Measurements from ENCODE around the gene SOWAHA.

SOWAHA gene

DNA sequence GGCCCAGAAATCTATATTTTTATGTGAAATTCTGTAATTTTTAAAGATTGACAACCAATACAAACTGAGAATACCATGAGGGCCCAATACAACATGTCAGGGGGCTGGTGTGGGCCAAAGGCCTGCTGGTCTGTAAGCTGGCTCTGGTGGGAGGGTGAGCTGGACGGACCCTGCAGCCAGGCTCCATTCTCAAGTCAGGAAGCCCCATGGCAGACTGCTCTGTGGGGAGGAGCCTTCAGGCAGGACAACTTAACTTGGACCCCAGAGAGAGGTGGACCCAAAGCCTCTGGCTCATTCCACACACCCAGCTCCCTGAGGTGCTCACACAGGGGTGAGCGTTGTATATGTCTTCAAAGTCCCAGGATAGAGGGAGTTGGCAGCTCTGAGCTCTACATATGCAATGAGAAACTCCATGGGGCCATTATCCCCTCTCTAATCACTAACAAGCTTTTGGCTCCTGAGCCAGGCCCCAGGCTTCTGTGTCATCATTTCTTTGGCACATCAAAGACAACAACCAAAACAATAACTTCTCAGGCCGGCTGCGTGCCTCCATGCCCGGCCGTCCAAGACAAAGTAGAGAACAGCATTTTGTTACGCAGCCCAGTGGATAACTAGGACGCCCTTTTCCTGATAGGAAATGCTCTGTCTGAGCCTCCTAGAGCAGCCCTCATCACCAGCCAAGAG, 42.5 kb upstream of the SOWAHA start:
- H4K20me1 ChIP-seq (ENCODE audit: insufficient read depth): no peaks in the 10 kb centered on the region
- no peak overlapping the region for H3K4me3 ChIP-seq (IDR thresholded peaks at IDR 0.05; ENCODE audit: insufficient read depth, low read depth, low read length)
- peaks cover 9% of the 10 kb centered on the region for H3K4me1 ChIP-seq (ENCODE audit: low read depth, poor library complexity, severe bottlenecking)
- TF ChIP-seq, protein P1, sequence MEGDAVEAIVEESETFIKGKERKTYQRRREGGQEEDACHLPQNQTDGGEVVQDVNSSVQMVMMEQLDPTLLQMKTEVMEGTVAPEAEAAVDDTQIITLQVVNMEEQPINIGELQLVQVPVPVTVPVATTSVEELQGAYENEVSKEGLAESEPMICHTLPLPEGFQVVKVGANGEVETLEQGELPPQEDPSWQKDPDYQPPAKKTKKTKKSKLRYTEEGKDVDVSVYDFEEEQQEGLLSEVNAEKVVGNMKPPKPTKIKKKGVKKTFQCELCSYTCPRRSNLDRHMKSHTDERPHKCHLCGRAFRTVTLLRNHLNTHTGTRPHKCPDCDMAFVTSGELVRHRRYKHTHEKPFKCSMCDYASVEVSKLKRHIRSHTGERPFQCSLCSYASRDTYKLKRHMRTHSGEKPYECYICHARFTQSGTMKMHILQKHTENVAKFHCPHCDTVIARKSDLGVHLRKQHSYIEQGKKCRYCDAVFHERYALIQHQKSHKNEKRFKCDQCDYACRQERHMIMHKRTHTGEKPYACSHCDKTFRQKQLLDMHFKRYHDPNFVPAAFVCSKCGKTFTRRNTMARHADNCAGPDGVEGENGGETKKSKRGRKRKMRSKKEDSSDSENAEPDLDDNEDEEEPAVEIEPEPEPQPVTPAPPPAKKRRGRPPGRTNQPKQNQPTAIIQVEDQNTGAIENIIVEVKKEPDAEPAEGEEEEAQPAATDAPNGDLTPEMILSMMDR (conservative IDR thresholded peaks at IDR 0.05; ENCODE audit: low read depth, low read length): no peak
- no peak overlapping the region for H3K27ac ChIP-seq
- no peak overlapping the region for H2AFZ ChIP-seq (ENCODE audit: low read depth)
- no peaks in the 10 kb centered on the region for H3K36me3 ChIP-seq (ENCODE audit: insufficient read depth)
- H3K27me3 ChIP-seq (ENCODE audit: insufficient read depth, low read depth): no peaks in the 10 kb centered on the region
- H3K4me2 ChIP-seq: no peak overlapping the region
- no peak overlapping the region for H3K9ac ChIP-seq
- H3K79me2 ChIP-seq (ENCODE audit: insufficient read depth, low read depth): peaks cover 4% of the 10 kb centered on the region; the same call in 1 of the 2 replicates

DNA sequence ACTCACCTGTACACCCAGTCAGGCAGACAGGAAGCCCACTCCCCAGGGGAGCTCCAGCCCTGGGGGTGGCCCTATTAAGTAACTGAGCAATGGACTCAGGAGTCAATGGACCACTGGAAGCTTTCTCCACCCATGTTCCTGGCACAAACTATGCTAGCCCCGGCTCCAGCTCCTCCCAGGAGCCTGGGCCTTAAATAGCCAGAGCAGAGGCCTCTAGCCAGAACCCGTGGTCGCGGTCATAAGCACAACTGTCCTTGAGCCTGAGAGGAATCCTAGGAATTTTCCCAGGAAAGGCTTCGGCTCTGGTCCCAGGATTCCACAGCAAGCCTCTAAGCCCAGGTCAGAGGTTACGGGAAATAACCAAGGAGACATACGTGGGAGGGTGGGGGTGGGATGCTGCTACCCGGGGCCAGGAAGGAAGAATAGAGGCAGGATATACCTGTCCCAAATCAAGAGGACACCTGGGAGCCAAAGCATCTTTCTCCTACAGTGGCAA, 41.6 kb upstream of the SOWAHA start:
- Histone ChIP-seq H2AFZ (ENCODE audit: low read depth) (no peak overlapping the region), H3K36me3 (ENCODE audit: insufficient read depth) (no peaks in the 10 kb centered on the region), H3K4me1 (ENCODE audit: low read depth, poor library complexity, severe bottlenecking) (peaks cover 18% of the 10 kb centered on the region), H4K20me1 (ENCODE audit: insufficient read depth) (no peaks in the 10 kb centered on the region), H3K27me3 (ENCODE audit: insufficient read depth, low read depth) (no peaks in the 10 kb centered on the region), H3K4me2 (no peak overlapping the region), H3K4me3 (IDR thresholded peaks at IDR 0.05; ENCODE audit: insufficient read depth, low read depth, low read length) (no peak overlapping the region), H3K79me2 (ENCODE audit: insufficient read depth, low read depth) (peaks cover 4% of the 10 kb centered on the region; the same call in 1 of the 2 replicates), H3K27ac (no peak overlapping the region), H3K9ac (no peak overlapping the region)
- TF ChIP-seq, protein P1 (conservative IDR thresholded peaks at IDR 0.05; ENCODE audit: low read depth, low read length): no peak

DNA sequence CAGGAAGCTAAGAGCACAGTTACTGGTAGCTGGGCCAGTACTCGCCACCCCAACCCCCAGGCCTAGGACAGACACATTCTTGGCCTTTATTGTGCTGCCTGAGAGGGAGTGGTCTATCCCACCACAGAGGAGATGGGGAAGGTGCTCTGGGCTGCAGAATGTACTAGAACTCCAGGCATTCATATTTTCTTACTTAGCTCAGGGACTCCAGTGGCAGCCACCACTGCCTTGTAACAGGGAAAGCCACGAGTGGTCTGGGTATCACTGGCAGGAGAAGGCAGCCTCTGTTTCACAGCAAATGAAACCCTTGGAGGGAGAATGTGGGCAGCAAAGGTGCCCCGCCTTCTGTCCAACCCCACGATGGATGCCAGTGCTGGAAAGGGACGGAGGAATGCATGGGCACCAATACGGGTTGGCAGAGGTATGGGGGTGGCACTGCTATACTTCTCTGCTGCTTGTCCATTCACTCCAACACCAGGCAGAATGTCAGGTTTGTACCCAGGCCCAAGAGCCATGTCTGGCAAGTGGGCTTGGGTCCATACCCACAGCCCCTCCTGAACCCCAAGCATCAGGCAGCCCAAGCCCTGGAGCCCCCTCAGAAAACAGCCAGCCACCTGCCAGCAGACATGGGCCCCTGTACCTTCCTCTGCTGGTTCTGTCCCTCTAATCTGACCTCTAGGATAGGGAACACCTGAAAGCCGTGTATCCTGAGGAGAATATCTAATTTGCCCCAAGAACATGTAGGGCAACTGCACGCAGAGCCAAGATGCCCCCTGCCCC, 40.6 kb upstream of the SOWAHA start:
- Histone ChIP-seq H3K36me3 (ENCODE audit: insufficient read depth) (no peaks in the 10 kb centered on the region), H3K4me1 (ENCODE audit: low read depth, poor library complexity, severe bottlenecking) (peaks cover 20% of the 10 kb centered on the region), H2AFZ (ENCODE audit: low read depth) (no peak overlapping the region), H3K4me3 (IDR thresholded peaks at IDR 0.05; ENCODE audit: insufficient read depth, low read depth, low read length) (no peak overlapping the region), H3K9ac (no peak overlapping the region), H3K4me2 (no peak overlapping the region), H4K20me1 (ENCODE audit: insufficient read depth) (no peaks in the 10 kb centered on the region), H3K79me2 (ENCODE audit: insufficient read depth, low read depth) (peaks cover 4% of the 10 kb centered on the region; the same call in 1 of the 2 replicates), H3K27ac (no peak overlapping the region), H3K27me3 (ENCODE audit: insufficient read depth, low read depth) (no peaks in the 10 kb centered on the region)
- TF ChIP-seq, protein P1 (conservative IDR thresholded peaks at IDR 0.05; ENCODE audit: low read depth, low read length): no peak

DNA sequence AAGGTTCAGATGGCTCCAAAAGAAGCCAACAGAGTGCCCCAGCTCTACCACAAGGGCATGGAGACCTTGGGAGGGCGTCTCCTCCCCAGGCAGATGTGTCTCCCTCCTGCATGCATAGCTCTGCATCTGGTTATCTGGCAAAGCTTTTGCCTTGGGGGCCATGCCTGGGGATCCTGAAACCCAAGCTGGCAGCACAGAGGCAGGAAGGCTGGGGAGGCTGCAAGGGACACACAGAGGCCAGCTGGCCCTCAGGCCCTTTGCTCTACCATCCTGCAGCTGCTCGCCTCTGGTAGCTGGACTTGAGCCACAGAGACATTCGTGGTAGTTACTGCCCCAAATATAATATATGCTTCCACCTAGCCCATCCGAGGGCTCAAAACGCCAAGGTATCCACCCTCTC, 40.0 kb upstream of the SOWAHA start:
- Histone ChIP-seq H3K79me2 (ENCODE audit: insufficient read depth, low read depth) (peaks cover 4% of the 10 kb centered on the region; the same call in 1 of the 2 replicates), H4K20me1 (ENCODE audit: insufficient read depth) (no peaks in the 10 kb centered on the region), H3K27ac (no peak overlapping the region), H3K36me3 (ENCODE audit: insufficient read depth) (no peaks in the 10 kb centered on the region), H3K9ac (no peak overlapping the region), H3K4me2 (no peak overlapping the region), H3K27me3 (ENCODE audit: insufficient read depth, low read depth) (no peaks in the 10 kb centered on the region), H3K4me1 (ENCODE audit: low read depth, poor library complexity, severe bottlenecking) (peaks cover 24% of the 10 kb centered on the region), H3K4me3 (IDR thresholded peaks at IDR 0.05; ENCODE audit: insufficient read depth, low read depth, low read length) (no peak overlapping the region), H2AFZ (ENCODE audit: low read depth) (no peak overlapping the region)
- TF ChIP-seq, protein P1 (conservative IDR thresholded peaks at IDR 0.05; ENCODE audit: low read depth, low read length): no peak

Measured in KMS-11 (cell line).